Hepatic stellate cell (primary cell): ENCODE measurements around the gene LAMA5.
"Not testable (repeated sequence)": the region's sequence is repeated elsewhere in the genome, so short reads cannot be mapped to it uniquely, and the experiment has no call there.

Experiments used
- DNase-seq: peaks from one replicate; pipeline ENCODE4 v3.0.0; 2011; ENCODE audit warnings: low spot score

The LAMA5 gene

GRCh38 chr20:62387933-62388635 is 21.0 kb upstream of the LAMA5 start:
- DNase-seq, result no peak

- no peak for DNase-seq
These were observed 20.3 kb upstream of the LAMA5 start for GRCh38 chr20:62387219-62387913.

GRCh38 chr20:62386383-62387218 is 19.5 kb upstream of the LAMA5 start, which contains the start of gene RPS21:
Gene RPS21, plus strand, starts transcription at chr20:62387103. Its CDS starts 236 bp downstream, at chr20:62387339.
- peak; percentile 96 for DNase-seq

- DNase-seq, result peak; percentile 84
These were observed 15.4 kb upstream of the LAMA5 start for GRCh38 chr20:62382306-62383198.

GRCh38 chr20:62381842-62382241 is 14.7 kb upstream of the LAMA5 start:
- no peak for DNase-seq

GRCh38 chr20:62381202-62381797 is 14.2 kb upstream of the LAMA5 start:
- peak; percentile 83 for DNase-seq

- DNase-seq, result no peak
These were observed 11.1 kb upstream of the LAMA5 start for GRCh38 chr20:62378215-62378614.

GRCh38 chr20:62377615-62378178 is 10.6 kb upstream of the LAMA5 start:
- DNase-seq, result no peak

GRCh38 chr20:62377064-62377461 is 10.0 kb upstream of the LAMA5 start:
- no peak for DNase-seq

- DNase-seq, result no peak
These were observed 9.3 kb upstream of the LAMA5 start for GRCh38 chr20:62376112-62377063.

GRCh38 chr20:62374331-62375152 is 7.4 kb upstream of the LAMA5 start:
- no peak for DNase-seq

- not testable (repeated sequence) for DNase-seq
These were observed 6.6 kb upstream of the LAMA5 start for GRCh38 chr20:62373631-62374179.

GRCh38 chr20:62372042-62372993 is 5.2 kb upstream of the LAMA5 start:
- DNase-seq, result no peak

GRCh38 chr20:62371588-62372041 is 4.5 kb upstream of the LAMA5 start:
- DNase-seq, result no peak

GRCh38 chr20:62370807-62371587 is 3.9 kb upstream of the LAMA5 start:
- no peak for DNase-seq

GRCh38 chr20:62370115-62370806 is 3.1 kb upstream of the LAMA5 start:
- DNase-seq, result peak; percentile 96
